ENCODE data around the gene SAFB. TPM values are rescaled to one million over a fixed set of nuclear protein-coding genes. Genes with fewer than 3 reads are reported as not detected.

SAFB gene
- total and polyA plus RNA-seq, 5 donors from 2014 or later: 36.9 to 204 (median 54.9) TPM

GRCh38 chr19:5591476-5591875, 31.4 kb upstream of the SAFB start:
- H3K9me3 Mint-ChIP-seq: peaks cover 0 to 2% (median 0%) of the 10 kb centered on the region in 7 donors
- Histone ChIP-seq H3K4me3 (ENCODE audit: low read depth, low read length) (no peak overlapping the region), H3K27ac (ENCODE audit: insufficient read depth, low read length, poor library complexity, severe bottlenecking) (no peak overlapping the region), H3K9me3 (ENCODE audit: control insufficient read depth in 2 of 2, low read length in 2 of 2) (no peaks in the 10 kb centered on the region), H3K36me3 (ENCODE audit: control insufficient read depth, insufficient read depth, low read length) (peaks cover 93% of the 10 kb centered on the region), H3K27me3 (ENCODE audit: control insufficient read depth, insufficient read depth, low read length) (no peaks in the 10 kb centered on the region), H3K4me1 (ENCODE audit: control insufficient read depth, insufficient read depth, low read length, poor library complexity, severe bottlenecking) (peaks cover 2% of the 10 kb centered on the region)
- H3K4me3 Mint-ChIP-seq: no peak overlapping the region
- H3K4me1 Mint-ChIP-seq: peaks cover 0 to 12% (median 2%) of the 10 kb centered on the region in 4 donors
- ATAC-seq (ENCODE audit: low read depth in 2 of 2) (no peak), DNase-seq (no peak)
- H3K36me3 Mint-ChIP-seq: peaks cover 30% of the 10 kb centered on the region
- H3K27me3 Mint-ChIP-seq: no peaks in the 10 kb centered on the region
- H3K27ac Mint-ChIP-seq: no peak overlapping the region

- Histone ChIP-seq H3K4me3 (ENCODE audit: low read depth, low read length) (no peak overlapping the region), H3K9me3 (ENCODE audit: control insufficient read depth in 2 of 2, low read length in 2 of 2) (no peaks in the 10 kb centered on the region), H3K36me3 (ENCODE audit: control insufficient read depth, insufficient read depth, low read length) (peaks cover 97% of the 10 kb centered on the region), H3K4me1 (ENCODE audit: control insufficient read depth, insufficient read depth, low read length, poor library complexity, severe bottlenecking) (no peaks in the 10 kb centered on the region), H3K27ac (ENCODE audit: insufficient read depth, low read length, poor library complexity, severe bottlenecking) (no peak overlapping the region), H3K27me3 (ENCODE audit: control insufficient read depth, insufficient read depth, low read length) (no peaks in the 10 kb centered on the region)
- Mint-ChIP-seq H3K4me1 (peaks cover 0 to 6% (median 2%) of the 10 kb centered on the region in 4 donors), H3K4me3 (no peak overlapping the region), H3K36me3 (peaks cover 34% of the 10 kb centered on the region), H3K27ac (no peak overlapping the region), H3K9me3 (peaks cover 0 to 2% (median 0%) of the 10 kb centered on the region in 7 donors), H3K27me3 (no peaks in the 10 kb centered on the region)
- ATAC-seq (ENCODE audit: low read depth in 2 of 2): no peak
- no peak for DNase-seq
Measured at GRCh38 chr19:5592531-5593342, 30.1 kb upstream of the SAFB start.

DNA sequence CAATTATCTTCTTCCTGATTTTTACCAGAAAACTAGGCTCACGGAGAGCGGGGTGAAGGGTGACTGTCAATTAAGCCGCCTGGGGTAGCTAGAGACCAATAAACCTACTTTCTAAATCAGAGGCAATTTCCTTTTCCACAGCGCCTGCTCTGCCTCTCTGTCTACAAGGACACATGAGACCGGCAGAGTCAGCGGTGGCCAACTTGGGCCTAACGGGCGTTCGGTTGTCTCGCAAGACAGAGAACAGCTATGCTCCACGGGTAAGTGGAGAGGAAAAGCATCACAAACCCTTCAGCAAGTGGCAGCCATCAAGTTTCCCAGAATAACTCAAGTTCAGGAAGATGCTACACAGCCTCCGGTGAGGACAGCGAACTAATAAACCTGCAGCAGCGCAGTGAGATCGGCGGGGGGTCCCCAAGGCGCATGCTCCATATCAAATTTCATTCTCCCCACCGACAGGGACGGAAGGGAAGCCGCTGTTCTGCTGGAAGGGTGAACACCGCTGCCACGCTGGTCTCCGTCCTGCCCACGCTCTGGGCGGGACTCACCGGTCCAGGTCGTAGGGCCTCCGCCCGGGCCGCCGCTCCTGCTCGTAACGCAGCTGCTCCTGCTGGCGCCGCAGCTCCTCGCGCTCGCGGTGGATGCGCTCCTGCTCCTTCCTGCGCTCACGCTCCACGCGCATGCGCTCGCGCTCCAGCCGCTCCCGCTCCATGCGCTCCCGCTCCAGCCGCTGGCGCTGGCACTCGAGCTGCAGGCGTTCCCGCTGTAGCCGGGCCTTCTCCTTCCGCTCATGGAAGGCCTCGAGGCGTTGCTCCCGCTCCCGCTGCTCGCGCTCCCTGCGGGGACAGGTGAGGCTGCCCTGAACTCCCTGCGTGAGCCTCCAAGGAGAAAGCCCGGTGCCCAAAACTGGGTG, 29.3 kb upstream of the SAFB start:
- no peaks in the 10 kb centered on the region for H3K27me3 Mint-ChIP-seq
- no peak overlapping the region for H3K4me3 Mint-ChIP-seq
- H3K9me3 Mint-ChIP-seq: peaks cover 0 to 2% (median 0%) of the 10 kb centered on the region in 7 donors
- peaks cover 29% of the 10 kb centered on the region for H3K36me3 Mint-ChIP-seq
- H3K36me3 ChIP-seq (ENCODE audit: control insufficient read depth, insufficient read depth, low read length): peaks cover 97% of the 10 kb centered on the region
- ATAC-seq (ENCODE audit: low read depth in 2 of 2) (no peak), DNase-seq (no peak)
- no peaks in the 10 kb centered on the region for H3K27me3 ChIP-seq (ENCODE audit: control insufficient read depth, insufficient read depth, low read length)
- H3K4me1 Mint-ChIP-seq: peaks cover 0 to 6% (median 2%) of the 10 kb centered on the region in 4 donors
- no peaks in the 10 kb centered on the region for H3K4me1 ChIP-seq (ENCODE audit: control insufficient read depth, insufficient read depth, low read length, poor library complexity, severe bottlenecking)
- H3K9me3 ChIP-seq (ENCODE audit: control insufficient read depth in 2 of 2, low read length in 2 of 2): no peaks in the 10 kb centered on the region
- no peak overlapping the region for H3K27ac Mint-ChIP-seq
- H3K27ac ChIP-seq (ENCODE audit: insufficient read depth, low read length, poor library complexity, severe bottlenecking): no peak overlapping the region
- no peak overlapping the region for H3K4me3 ChIP-seq (ENCODE audit: low read depth, low read length)

DNA sequence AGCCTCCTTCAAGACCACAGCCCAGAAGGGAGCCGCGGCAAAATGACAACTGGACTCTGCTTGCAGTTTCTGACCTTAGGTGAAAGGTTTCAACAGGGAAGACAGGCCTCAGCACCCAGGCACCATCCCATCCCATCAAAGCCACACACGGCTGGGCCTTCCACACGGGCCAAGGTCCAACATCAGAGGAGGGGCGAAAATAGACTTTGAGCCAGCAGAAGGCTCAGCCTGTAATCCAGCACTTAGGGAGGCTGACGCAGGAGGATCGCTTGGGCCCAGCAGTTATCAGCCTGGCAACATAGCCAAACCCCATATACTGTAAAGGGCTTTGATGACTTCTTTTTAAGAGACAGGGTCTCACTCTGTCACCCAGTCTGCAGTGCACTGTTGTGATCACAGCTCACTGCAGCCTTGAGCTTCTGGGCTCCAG, 28.3 kb upstream of the SAFB start:
- Histone ChIP-seq H3K4me3 (ENCODE audit: low read depth, low read length) (no peak overlapping the region), H3K36me3 (ENCODE audit: control insufficient read depth, insufficient read depth, low read length) (peaks cover 97% of the 10 kb centered on the region), H3K9me3 (ENCODE audit: control insufficient read depth in 2 of 2, low read length in 2 of 2) (no peaks in the 10 kb centered on the region), H3K27ac (ENCODE audit: insufficient read depth, low read length, poor library complexity, severe bottlenecking) (no peak overlapping the region), H3K4me1 (ENCODE audit: control insufficient read depth, insufficient read depth, low read length, poor library complexity, severe bottlenecking) (no peaks in the 10 kb centered on the region), H3K27me3 (ENCODE audit: control insufficient read depth, insufficient read depth, low read length) (no peaks in the 10 kb centered on the region)
- H3K4me3 Mint-ChIP-seq: no peak overlapping the region
- H3K9me3 Mint-ChIP-seq: no peaks in the 10 kb centered on the region
- ATAC-seq (ENCODE audit: low read depth in 2 of 2) (no peak), DNase-seq (no peak)
- peaks cover 0 to 6% (median 2%) of the 10 kb centered on the region in 4 donors for H3K4me1 Mint-ChIP-seq
- no peaks in the 10 kb centered on the region for H3K27me3 Mint-ChIP-seq
- peaks cover 37% of the 10 kb centered on the region for H3K36me3 Mint-ChIP-seq
- no peak overlapping the region for H3K27ac Mint-ChIP-seq

DNA sequence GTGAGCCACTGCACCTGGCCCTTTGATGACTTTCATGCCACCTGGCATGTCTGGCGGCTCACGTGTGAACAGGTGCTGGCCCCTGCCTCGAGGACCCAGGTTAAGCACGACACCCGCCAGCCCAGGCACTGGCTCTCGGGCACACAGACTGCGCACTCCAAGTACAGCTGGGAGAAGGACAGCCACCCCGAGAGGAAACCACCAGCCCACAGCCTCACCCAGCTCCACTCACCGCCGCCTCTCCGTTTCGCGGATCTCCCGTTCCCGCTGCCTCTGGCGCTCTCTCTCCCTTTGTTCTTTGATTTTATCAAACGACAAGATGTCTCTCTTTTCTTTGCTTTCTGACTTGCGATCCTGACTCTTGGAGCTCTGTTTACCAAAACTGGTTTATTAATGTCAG, 27.8 kb upstream of the SAFB start:
- Mint-ChIP-seq H3K4me1 (peaks cover 0 to 6% (median under 1%) of the 10 kb centered on the region in 4 donors), H3K27me3 (no peaks in the 10 kb centered on the region), H3K4me3 (peak overlapping the region in 1 of 4 donors; percentile 59), H3K27ac (peak overlapping the region in 1 of 3 donors; percentile 34), H3K36me3 (peaks cover 43% of the 10 kb centered on the region), H3K9me3 (no peaks in the 10 kb centered on the region)
- no peaks in the 10 kb centered on the region for H3K9me3 ChIP-seq (ENCODE audit: control insufficient read depth in 2 of 2, low read length in 2 of 2)
- no peak for ATAC-seq (ENCODE audit: low read depth in 2 of 2)
- peaks cover 97% of the 10 kb centered on the region for H3K36me3 ChIP-seq (ENCODE audit: control insufficient read depth, insufficient read depth, low read length)
- no peak for DNase-seq
- no peaks in the 10 kb centered on the region for H3K4me1 ChIP-seq (ENCODE audit: control insufficient read depth, insufficient read depth, low read length, poor library complexity, severe bottlenecking)
- no peaks in the 10 kb centered on the region for H3K27me3 ChIP-seq (ENCODE audit: control insufficient read depth, insufficient read depth, low read length)
- no peak overlapping the region for H3K4me3 ChIP-seq (ENCODE audit: low read depth, low read length)
- no peak overlapping the region for H3K27ac ChIP-seq (ENCODE audit: insufficient read depth, low read length, poor library complexity, severe bottlenecking)

DNA sequence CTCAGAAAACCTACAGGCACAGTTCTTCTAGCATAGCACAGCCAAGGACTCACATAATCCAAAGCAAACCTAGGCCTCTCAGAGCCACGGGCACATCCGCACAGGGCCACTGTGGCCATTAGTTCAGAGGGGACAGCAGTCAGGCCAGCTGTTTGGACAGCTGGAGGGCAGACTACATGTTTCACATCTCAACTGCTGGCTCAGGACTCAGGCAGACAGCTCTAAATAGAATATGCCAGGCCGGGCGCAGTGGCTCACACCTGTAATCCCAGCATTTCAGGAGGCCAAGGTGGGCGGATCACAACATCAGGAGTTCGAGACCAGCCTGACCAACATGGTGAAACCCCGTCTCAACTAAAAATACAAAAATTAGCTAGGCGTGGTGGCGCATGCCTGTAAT, 27.1 kb upstream of the SAFB start:
- ATAC-seq (ENCODE audit: low read depth in 2 of 2) (no peak), DNase-seq (no peak)
- H3K27me3 Mint-ChIP-seq: no peaks in the 10 kb centered on the region
- Histone ChIP-seq H3K27ac (ENCODE audit: insufficient read depth, low read length, poor library complexity, severe bottlenecking) (no peak overlapping the region), H3K4me3 (ENCODE audit: low read depth, low read length) (no peak overlapping the region), H3K36me3 (ENCODE audit: control insufficient read depth, insufficient read depth, low read length) (peaks cover 97% of the 10 kb centered on the region), H3K9me3 (ENCODE audit: control insufficient read depth in 2 of 2, low read length in 2 of 2) (no peaks in the 10 kb centered on the region), H3K27me3 (ENCODE audit: control insufficient read depth, insufficient read depth, low read length) (no peaks in the 10 kb centered on the region), H3K4me1 (ENCODE audit: control insufficient read depth, insufficient read depth, low read length, poor library complexity, severe bottlenecking) (no peaks in the 10 kb centered on the region)
- H3K4me3 Mint-ChIP-seq: no peak overlapping the region
- peaks cover 49% of the 10 kb centered on the region for H3K36me3 Mint-ChIP-seq
- H3K27ac Mint-ChIP-seq: no peak overlapping the region
- H3K9me3 Mint-ChIP-seq: no peaks in the 10 kb centered on the region
- peaks cover 0 to 6% (median under 1%) of the 10 kb centered on the region in 4 donors for H3K4me1 Mint-ChIP-seq

DNA sequence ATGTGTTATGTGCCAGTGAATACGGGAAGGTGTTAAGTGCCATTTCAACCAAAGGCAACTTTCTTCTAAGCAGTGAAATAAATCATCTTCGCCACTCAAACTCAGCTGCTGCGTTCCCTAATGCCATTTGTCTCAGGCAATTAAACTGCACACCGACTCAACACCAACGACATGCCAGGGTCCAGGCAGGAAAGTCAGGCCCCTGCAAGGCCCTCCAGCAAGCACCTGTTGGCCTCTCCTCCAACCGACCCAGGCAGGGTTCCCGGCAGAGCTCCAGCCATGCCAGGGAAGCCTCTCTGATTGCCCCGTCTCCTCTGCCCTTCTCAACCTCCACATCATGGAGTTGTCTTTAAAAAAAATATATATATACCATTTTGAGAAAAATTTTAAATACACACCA, 22.1 kb upstream of the SAFB start:
- H3K9me3 Mint-ChIP-seq: no peaks in the 10 kb centered on the region
- H3K4me1 Mint-ChIP-seq: peaks cover 0 to 12% (median 2%) of the 10 kb centered on the region in 4 donors
- no peak for DNase-seq
- no peak overlapping the region for H3K27ac Mint-ChIP-seq
- H3K36me3 Mint-ChIP-seq: peaks cover 61% of the 10 kb centered on the region
- no peak overlapping the region for H3K4me3 Mint-ChIP-seq
- H3K27me3 Mint-ChIP-seq: no peaks in the 10 kb centered on the region
- no peak for ATAC-seq (ENCODE audit: low read depth in 2 of 2)
- H3K27ac ChIP-seq (ENCODE audit: insufficient read depth, low read length, poor library complexity, severe bottlenecking): no peak overlapping the region
- H3K36me3 ChIP-seq (ENCODE audit: control insufficient read depth, insufficient read depth, low read length): peaks cover 93% of the 10 kb centered on the region
- H3K4me3 ChIP-seq (ENCODE audit: low read depth, low read length): no peak overlapping the region
- H3K27me3 ChIP-seq (ENCODE audit: control insufficient read depth, insufficient read depth, low read length): no peaks in the 10 kb centered on the region
- no peaks in the 10 kb centered on the region for H3K4me1 ChIP-seq (ENCODE audit: control insufficient read depth, insufficient read depth, low read length, poor library complexity, severe bottlenecking)
- H3K9me3 ChIP-seq (ENCODE audit: control insufficient read depth in 2 of 2, low read length in 2 of 2): no peaks in the 10 kb centered on the region

Data from CD4-positive, CD25-positive, alpha-beta regulatory T cell (primary cell).